Fibroblast of the aortic adventitia (primary cell): ENCODE data around the gene ITLN1. TPM values are rescaled to one million over a fixed set of nuclear protein-coding genes. Genes with fewer than 3 reads are reported as not detected.
A peak's percentile ranks its signal among the peaks of the same experiment; 100 is the strongest.
"Not testable (repeated sequence)": the region's sequence is repeated elsewhere in the genome, so short reads cannot be mapped to it uniquely, and the experiment has no call there.

ENCODE experiments used
- DNase-seq: peaks from one replicate; pipeline ENCODE4 v3.0.0-alpha.2; 2010; ENCODE audit warnings: low read depth
- H3K4me3 ChIP-seq: 2 replicates; pipeline ENCODE4 v1.5.1; 2011; ENCODE audit warnings: low read depth, mild to moderate bottlenecking, control low read depth, low read length, moderate library complexity
- total RNA-seq: library from RNA; depleted of rRNA; stranded (reverse); fragments of >200 nt; gene quantifications from 2 replicates; pipeline ENCODE4 v1.2.3, GENCODE V29; 2012; ENCODE audit warnings: low replicate concordance
- TF ChIP-seq, protein P1 (sequence below): IDR thresholded peaks from 2 replicates; pipeline ENCODE4 v1.5.1; 2011; ENCODE audit warnings: mild to moderate bottlenecking, low read length, control low read depth, inconsistent platforms; ENCODE audit not compliant: insufficient read depth

ITLN1 gene
- total RNA-seq, 1 donor = not detected

GRCh38 chr1:160891474-160891873 lies 6.5 kb upstream of the ITLN1 start:
- H3K4me3 ChIP-seq = no peak overlapping the region
- TF ChIP-seq, protein P1, sequence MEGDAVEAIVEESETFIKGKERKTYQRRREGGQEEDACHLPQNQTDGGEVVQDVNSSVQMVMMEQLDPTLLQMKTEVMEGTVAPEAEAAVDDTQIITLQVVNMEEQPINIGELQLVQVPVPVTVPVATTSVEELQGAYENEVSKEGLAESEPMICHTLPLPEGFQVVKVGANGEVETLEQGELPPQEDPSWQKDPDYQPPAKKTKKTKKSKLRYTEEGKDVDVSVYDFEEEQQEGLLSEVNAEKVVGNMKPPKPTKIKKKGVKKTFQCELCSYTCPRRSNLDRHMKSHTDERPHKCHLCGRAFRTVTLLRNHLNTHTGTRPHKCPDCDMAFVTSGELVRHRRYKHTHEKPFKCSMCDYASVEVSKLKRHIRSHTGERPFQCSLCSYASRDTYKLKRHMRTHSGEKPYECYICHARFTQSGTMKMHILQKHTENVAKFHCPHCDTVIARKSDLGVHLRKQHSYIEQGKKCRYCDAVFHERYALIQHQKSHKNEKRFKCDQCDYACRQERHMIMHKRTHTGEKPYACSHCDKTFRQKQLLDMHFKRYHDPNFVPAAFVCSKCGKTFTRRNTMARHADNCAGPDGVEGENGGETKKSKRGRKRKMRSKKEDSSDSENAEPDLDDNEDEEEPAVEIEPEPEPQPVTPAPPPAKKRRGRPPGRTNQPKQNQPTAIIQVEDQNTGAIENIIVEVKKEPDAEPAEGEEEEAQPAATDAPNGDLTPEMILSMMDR = no peak
- no peak for DNase-seq

DNA sequence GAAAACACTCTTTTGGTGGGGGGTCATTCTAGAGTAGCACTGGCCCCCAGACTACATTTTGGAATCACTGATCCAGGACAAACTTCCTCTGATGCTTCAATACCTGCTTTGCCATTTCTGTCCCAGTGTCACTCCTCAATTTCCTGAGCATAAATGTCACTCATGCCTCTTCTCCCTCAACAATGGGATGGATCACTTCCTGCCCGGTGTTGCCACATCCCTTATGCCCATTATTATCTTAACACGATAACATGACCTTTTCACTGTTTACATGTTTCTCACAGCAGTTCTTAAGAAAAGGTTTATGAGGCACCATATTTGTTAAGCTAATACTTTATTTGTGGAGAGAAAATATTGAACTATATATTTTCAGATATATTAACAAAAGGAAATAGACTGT lies 3.9 kb upstream of the ITLN1 start:
- DNase-seq = no peak
- no peak overlapping the region for H3K4me3 ChIP-seq
- TF ChIP-seq, protein P1 = no peak

GRCh38 chr1:160887071-160887470 lies 2.1 kb upstream of the ITLN1 start:
- no peak overlapping the region for H3K4me3 ChIP-seq
- DNase-seq = no peak
- TF ChIP-seq, protein P1 = no peak

- no peak overlapping the region for H3K4me3 ChIP-seq
- TF ChIP-seq, protein P1 = peak; percentile 1
- no peak for DNase-seq
Measured at GRCh38 chr1:160884579-160884978, 401 bp downstream of the ITLN1 start.

GRCh38 chr1:160883581-160884513 lies 1.1 kb downstream of the ITLN1 start:
- H3K4me3 ChIP-seq = no peak overlapping the region
- DNase-seq = no peak
- TF ChIP-seq, protein P1 = no peak

GRCh38 chr1:160882582-160882981 lies 2.4 kb downstream of the ITLN1 start:
- H3K4me3 ChIP-seq = no peak overlapping the region
- DNase-seq = no peak
- TF ChIP-seq, protein P1 = no peak

- not testable (repeated sequence) for DNase-seq, H3K4me3 ChIP-seq
Measured at GRCh38 chr1:160881264-160881663, 3.7 kb downstream of the ITLN1 start.
